GM18502 (cell line): ENCODE data around the gene SLC29A1.
"Not testable (repeated sequence)": the region's sequence is repeated elsewhere in the genome, so short reads cannot be mapped to it uniquely, and the experiment has no call there.

Experiments
- ATAC-seq: cut with Tn5 transposase; IDR thresholded peaks from one replicate; pipeline ENCODE4 v1.9.1; 2021; ENCODE audit warnings: mild to moderate bottlenecking; ENCODE audit not compliant: unreplicated experiment, poor library complexity

The SLC29A1 gene

DNA sequence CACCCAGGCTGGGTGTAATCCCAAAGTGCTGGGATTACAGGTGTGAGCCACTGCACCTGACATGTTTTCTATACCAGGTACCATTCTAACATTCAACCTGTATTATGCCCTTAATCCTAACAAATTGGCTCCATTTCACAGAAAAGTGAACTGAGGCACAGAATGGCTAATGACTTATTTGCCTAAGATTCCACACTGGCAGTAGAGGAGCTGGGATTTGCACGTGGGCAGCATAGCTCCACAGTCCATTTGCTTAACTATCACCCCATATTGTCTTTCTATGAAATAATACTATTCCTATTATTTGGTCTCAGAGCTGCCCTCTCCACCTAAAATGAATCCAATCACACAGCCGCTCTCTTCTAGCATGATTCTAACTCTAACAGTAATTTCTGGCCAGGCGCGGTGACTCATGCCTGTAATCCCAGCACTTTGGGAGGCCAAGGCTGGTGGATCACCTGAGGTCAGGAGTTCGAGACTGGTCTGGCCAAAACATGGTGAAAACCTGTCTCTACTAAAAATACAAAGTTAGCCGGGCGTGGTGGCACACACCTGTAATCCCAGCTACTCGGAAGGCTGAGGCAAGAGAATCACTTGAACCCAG, 30.0 kb upstream of the SLC29A1 start:
- ATAC-seq, result no peak

DNA sequence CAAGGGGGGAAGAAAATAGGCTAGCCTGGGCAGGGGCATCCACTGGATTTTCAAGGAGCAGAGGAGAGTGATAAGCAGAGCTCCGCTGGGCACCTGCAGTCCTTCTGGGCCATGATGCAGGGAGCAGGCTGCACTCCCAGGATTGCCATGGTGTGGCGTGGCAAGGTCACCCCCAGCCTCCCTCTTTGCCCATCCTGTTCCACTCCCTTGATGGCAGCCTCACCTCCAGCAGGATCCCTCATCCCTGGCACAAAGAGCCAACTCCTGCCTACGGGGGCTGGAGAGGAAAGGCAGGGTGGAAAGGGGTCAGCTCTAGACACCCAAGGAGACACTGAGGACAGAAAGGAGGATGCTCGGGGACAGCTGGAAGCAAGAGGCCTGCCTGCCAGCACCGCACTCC, 29.1 kb upstream of the SLC29A1 start:
- ATAC-seq, result no peak

DNA sequence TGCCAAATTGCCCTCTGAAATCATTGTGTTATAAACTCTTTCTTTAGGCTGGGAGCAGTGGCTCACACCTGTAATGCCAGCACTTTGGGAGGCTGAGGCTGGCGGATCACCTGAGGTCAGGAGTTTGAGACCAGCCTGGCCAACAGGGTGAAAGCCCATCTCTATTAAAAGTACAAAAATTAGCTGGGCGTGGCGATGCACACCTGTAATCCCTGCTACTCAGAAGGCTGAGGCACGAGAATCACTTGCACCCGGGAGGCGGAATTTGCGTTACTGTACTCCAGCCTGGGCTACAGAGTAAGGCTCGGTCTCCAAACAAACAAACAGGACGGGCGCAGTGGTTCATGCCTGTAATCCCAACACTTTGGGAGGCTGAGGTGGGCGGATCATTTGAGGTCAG, 27.0 kb upstream of the SLC29A1 start:
- not testable (repeated sequence) for ATAC-seq

DNA sequence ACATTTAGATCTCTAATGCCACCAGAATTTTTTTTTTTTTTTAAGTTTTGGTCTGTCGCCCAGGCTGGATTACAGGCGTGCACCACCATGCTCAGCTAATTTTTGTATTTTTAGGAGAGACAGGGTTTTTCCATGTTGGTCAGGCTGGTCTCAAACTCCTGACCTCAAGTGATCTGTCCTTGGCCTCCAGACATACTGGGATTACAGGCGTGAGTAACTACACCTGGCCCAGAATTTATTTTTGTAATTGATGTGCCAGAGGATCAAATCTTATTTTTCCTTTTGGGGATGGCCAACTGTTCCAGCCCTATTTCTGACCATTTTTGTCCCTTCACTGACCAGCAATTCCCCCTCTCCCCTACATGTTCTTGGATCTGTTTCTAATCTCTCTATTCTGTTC, 24.7 kb upstream of the SLC29A1 start:
- ATAC-seq, result no peak

DNA sequence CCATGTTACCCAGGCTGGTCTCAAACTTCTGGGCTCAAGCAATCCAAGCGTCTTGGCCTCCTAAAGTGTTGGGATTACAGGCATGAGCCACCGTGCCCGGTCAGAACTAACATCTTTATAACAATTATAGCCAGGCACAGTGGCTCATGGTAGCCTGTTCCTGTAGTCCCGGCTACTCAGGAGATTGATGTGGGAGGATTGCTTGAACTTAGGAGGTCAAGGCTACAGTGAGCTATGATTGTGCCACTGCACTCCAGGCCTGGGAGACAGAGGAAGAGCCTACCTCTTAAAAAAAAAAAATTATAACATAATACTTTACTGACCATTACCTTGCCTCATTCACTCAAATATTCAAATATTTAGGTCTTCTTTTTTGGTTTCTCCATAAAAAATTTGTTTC, 23.5 kb upstream of the SLC29A1 start:
- ATAC-seq, result no peak

DNA sequence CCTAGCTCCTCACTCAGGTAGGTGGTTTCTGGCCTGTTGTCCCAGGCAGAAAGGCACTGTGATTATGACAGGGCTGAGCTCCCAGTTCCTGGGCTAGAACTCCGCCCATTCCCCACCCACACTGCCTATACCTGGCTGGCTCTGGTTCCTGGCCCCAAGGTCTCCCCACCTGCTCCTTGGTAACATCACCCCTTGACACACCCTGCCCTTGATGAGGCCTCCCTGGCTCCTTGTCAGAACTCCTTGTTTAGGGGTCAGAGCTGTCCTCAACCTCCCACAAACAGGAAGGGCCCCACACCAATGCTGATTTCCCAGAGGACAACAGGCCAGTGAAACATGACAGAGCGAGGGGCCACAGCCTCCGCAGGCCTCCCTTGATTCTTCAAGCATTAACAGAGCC, 22.2 kb upstream of the SLC29A1 start:
- ATAC-seq, result no peak

DNA sequence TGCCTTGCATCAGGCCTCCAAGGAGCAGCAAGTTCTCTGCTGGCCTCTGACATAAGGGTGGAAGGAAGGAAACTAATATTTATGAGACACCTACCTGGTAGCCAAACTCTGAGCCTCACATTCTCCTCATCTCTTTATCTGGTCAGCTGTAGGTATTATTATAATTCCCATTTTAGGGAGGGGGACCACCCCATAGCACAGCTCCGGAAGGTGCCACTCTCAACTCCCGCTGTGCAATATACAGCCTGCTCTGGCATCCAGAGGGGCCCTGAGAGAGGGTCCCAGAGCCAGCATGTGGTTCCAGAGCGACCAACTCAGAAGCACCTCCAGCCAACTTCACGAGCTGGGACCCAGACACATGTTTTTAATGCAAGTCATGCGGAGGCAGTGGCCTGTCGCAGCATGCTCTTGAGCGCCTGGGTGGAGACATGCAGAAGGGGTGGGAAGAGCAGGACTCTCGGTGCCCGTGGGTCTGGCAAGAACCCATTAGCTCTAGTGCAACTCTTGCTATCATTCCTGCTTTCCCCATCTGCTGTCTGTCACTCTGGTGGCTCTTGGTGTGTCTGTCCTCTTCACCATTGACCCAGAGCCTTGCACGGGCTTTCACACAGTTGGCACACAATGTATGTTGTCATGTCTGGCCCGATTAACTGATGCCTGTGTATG, 21.6 kb upstream of the SLC29A1 start:
- ATAC-seq, result no peak

DNA sequence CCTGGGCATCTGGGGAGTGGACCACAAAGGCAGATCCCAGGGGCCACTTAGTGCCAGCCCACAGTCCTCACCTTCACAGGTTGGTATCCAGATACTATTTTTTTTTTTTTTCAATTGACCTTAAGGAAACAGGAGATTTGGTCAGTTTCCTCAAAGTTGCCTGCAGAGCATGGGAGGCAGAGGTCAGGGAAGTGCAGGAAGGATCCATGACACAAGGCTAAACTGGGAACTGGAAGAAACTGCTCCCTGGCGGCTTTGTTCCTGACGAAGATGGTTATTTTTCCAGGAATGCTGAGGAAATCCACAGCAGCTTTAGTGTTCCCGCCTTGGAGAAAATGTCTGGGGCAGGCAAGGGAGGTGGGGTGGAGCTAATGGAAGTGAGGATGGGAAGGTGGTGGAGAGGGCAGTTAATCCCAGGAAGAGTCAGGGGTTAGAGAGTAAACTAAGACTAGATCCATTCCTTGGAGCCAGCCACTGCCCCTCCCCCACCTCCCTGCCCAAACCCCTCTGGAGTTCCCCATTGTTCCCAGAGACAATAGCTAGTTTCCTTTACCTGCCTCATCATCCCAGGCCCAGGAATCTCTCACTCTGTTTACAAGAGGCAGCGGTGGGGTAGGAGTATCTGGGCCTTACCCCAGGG, 20.9 kb upstream of the SLC29A1 start:
- no peak for ATAC-seq

DNA sequence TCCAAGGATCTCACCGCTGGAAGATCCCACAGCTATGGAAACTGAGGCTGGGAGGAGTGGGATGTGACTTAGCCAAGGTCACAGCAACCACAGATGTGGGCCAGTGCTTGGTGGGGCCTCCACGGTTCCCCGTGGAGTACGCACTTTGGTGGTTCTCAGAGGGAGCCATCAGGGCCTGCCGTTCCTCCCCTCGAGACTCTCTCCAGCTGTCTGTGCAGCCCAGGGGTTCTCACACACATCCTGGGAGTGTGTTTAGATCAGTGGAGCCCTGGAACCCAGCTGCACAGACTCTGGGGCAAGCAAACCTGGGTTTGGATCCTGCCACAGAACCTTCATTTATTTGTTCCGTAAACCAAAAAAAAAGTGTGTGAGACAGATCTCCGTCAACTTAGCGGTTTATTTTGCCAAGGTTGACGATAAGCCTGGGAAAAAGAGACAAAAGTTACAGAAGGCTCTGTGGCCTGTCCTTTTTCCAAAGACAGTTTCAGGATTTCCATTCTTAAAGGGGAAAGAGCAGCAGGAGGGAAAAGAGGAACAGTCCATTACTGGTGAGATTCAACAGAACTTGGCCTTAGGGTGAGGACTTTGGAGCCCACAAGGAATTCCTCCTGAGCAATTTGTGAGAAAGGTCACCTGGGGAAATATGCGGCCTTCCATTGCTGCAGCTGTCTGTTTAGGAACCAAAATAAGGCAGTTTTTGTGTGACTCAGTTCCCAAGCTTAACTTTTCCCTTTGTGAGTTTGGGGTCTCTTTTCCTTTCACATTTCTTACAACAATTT, 20.2 kb upstream of the SLC29A1 start:
- no peak for ATAC-seq

DNA sequence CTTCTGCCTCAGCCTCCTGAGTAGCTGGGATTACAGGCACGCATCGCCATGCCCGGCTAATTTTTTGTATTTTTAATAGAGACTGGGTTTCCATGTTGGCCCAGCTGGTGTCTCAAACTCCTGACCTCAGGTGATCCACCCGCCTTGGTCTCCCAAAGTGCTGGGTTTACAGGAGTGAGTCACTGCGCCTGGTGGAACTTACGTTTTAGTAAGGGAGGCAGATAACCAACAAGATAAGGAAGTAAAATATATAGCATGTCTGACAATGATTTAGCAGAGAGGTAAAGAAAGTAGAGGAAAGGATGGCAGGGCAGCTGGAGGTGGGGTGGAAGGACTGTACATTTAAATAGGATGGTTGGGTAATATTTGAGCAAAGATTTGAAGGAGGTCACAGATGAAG, 19.4 kb upstream of the SLC29A1 start:
- no peak for ATAC-seq

DNA sequence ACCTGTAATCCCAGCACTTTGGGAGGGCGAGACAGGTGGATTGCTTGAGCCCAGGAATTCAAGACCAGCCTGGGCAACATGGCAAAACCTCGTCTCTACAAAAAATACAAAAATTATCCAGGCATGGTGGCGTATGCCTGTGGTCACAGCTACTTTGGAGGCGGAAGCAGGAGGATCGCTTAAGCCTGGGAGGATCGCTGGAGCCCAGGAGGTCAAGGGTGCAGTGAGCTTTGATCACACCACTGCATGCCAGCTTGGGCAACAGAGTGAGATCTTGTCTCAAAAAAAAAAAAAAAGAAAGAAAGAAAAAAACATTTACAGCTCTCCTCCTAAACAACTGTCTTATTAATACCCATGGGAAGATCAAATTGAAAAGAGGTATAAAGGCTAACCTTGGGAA, 15.4 kb upstream of the SLC29A1 start:
- no peak for ATAC-seq

DNA sequence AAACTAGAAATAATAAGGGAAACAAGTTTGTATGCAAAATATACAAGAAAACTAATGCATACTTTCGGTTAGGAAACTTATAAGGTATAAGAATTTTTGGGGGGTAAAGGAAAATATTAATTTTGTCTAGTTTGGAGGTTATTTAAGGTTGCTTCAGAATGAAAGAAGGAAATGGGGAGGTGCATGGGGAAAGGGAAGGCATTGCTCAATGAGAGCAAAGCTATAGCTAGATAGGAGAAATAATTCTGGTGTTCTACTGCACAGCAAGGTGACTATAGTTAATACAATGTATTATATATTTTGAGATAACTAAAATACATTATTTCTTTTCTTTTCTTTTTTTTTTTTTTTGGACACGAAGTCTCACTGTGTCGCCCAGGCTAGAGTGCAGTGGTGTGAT, 12.1 kb upstream of the SLC29A1 start:
- no peak for ATAC-seq

DNA sequence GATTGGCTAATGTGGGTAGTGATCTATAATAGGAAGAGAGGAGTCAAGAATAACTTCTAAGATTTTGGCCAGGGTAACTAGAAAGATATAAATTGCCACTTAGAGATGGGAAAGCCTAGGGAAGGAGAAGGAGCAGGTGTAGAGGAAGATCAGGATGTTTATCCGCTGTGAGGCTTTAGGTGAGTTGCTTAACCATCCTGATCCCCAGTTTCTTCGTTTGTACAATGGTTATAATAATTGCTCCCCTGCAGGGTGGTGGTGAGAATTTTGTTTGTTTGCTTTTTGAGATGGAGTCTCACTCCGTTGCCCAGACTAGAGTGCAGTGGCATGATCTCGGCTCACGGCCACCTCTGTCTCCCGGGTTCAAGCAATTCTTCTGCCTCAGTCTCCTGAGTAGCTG, 9.1 kb upstream of the SLC29A1 start:
- ATAC-seq, result no peak

DNA sequence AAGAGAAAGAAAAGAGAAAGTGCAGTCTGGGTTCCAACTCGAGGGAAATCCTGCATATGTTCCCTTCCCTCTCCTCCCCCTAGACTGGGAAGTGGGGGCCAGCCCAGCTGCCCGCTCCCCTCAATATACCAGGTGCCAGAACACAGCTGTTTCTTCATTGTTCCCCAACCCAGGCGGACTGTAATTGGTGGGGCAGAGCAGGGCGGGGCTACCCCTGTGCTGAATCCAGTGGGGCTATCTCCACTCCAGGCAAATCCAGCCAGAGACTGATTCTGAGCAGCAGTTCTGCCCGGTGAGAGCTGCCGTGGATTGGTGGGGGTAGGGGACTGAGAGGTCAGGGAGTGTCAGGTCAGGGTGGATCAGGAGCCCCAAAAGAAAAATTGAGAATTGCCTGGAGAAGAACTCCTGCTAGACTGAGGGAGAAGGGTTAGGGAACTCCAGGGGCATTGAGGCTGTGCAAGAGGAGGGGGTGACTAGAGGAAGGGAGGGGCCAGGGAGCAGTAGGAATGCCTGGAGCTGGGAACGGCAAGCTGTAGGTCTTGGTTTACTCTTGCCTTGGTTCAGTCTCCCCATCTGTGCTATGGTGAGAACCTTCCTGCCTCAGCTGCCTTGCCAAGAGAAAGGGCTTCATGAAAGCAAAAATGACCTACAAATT, 6.6 kb upstream of the SLC29A1 start, which contains the start of gene MYMX:
Gene MYMX (plus strand): TSS at position 250 of the 655 bp plus-strand sequence. CDS start 546 bp downstream, outside the sequence.
- ATAC-seq, result no peak

DNA sequence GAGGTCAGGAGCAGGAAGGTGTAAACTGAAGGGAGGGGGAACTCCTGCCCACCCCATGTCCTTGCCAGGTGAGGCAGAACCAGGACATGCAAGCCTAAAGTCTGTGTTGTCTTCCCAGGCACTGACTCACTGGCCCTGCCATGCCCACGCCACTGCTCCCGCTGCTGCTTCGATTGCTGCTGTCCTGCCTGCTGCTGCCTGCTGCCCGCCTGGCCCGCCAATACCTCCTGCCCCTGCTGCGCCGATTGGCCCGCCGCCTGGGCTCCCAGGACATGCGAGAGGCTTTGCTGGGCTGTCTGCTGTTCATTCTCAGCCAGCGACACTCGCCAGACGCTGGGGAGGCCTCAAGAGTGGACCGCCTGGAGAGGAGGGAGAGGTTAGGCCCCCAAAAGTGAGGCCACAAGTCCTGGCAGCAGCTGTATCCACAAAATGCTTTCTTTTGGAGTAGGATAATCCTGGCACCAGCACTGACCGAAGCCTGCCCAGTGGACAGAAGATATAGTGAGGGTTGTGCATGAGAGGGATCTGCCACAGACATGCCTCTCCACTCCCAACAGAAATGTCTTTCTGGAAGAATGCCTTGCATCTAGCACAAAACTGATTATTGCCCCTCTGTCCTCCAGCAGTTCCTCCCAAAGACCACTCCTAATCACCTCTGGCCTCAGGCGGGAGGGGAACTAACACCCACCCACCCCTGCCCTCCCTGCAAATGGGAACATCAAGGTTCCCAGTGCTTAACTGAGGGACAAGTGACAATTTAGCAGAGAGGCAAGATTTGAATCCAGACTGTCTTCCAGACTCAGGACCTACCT, 5.9 kb upstream of the SLC29A1 start:
- no peak for ATAC-seq

DNA sequence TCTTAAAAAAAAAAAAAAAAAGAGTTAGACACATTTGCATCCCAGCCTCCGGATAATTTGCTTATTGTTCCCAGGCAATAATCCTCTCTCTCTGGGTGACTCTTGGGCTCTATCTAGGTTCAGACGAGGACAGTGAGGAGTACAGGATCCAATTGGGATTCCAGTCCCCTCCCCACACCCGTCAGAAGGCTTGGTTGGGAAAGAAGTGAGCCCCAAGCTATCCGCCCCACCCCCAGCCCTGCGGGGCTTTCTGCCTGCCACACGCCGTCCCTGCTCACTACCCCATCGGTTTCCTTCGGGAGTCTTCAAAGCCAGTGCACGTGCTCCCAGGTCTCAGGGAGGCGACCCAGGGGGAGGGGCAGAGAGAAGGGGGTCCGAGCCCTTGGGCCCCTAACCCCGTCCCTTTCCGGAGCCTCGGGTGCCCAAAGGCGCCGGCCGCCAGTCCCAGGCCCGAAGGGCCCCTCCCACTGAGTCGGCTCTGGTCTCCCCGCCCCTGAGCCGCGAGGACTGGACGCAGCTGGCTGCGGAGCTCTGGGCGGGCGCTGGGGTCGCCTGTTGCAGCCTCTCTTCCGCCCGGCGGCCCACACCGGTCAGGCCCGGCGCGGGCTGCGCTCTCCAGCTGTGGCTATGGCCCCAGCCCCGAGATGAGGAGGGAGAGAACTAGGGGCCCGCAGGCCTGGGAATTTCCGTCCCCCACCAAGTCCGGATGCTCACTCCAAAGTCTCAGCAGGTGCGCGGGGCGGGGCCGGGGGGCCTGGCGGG, 4.2 kb upstream of the SLC29A1 start:
- ATAC-seq, result peak; percentile 51

DNA sequence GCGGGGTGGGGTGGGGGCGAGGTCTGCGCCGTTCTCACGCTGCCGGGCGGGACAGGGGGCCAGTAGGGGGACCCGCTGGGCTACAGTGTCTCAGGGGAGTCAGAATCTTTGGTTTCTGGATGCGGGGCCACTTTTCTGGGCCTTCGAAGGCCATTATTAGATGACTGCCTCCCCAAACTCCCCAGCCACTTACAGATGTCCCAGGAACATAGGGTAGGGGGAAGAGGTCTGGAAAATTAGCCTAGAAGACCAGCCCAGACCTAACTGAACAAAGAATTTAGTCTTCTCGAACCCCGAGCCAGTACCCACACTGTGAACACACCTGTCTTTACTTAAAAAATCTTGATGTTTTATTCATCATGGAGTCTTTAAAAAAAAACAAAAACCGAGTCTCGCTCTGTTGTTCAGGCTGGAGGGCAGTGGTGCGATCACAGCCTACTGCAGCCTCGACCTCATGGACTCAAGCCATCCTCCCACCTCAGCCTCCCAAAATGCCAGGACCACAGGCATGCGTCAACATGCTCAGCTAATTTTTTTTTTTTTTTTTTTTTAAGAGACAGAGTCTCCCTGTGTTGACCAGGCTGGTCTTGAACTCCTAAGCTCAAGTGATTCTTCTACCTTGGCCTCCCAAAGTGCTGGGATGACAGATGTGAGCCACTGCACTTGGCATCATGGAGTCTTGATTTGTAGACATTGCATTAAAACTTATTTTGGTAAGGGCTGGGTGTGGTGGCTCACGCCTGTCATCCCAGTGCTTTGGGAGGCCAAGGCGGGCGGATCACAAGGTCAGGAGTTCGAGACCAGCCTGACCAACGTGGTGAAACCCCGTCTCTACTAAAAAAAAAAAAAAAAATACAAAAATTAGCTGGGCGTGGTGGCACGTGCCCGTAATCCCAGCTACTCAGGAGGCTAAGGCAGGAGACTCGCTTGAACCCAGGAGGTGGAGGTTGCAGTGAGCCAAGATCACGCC, 3.3 kb upstream of the SLC29A1 start:
- ATAC-seq, result no peak

DNA sequence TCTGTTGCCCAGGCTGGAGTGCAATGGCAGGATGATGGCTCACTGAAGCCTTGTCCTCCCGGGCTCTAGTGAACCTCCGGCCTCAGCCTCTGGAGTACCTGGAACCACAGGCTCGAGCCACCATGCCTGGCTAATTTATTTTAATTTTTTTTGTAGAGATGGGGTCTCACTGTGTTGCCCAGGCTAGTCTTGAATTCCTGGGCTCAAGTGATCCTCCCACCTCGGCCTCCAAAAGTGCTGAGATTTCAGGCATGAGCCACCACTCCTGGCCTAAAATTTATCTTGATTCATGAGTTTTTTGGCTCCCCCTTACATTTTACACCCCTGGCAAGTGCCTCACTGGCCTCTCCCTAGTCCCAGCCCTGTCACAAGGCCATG, 2.5 kb upstream of the SLC29A1 start:
- ATAC-seq, result no peak
